ENCODE measurements around the gene FPGS.
"Not testable (repeated sequence)": the region's sequence is repeated elsewhere in the genome, so short reads cannot be mapped to it uniquely, and the experiment has no call there.

The FPGS gene

DNA sequence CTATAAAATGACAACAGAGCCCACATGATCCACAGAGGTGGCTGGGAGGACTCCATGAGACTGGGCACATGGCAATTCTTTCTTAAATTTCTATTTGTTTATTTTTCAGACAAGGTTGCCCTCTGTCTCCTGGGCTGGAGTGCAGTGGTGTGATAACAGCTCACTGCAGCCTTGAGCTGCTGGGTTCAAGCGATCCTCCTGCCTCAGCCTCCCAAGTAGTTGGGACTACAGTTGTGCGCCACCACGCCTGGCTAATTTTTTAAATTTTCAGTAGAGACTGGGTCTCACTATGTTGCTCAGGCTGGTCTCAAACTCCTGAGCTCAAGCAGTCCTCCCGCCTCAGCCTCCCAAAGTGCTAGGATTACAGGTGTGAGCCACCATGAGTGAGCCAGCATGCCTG, 42.9 kb downstream of the FPGS start:
- FAIRE-seq = not testable (repeated sequence)

DNA sequence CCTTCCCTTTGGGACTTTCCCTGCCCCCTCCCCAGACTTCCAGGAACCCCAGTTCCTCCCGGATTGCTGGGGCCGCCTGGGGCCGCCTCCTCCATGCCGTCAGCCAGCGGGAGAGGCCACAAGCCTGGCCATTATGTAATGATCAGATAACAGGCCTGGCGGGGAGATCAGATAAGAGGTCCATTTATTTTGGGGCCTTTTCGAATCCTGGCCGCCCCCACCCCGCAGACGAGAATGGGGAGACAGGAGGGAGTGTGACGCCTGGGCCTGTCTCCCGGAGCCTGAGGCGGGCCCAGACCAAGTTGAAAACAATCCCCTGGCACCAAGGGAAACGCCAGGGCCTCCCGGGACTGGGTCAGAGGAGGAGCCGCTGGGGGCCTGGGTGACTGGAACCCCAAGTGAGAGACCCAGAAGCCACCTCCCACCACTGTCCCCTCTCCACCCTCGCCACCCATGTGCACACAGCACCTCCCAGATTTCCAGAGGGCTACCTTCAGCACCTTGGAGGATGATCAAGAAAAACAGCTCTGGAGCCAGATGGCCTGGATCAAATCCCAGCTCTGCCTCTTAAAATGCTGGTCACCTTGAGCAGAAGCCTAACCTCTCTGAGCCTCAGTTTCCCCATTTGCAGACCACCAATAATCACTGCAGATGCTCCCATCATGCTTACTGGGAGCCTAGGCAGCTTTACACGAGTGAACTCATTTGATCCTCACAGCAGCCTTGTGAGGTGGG, 43.9 kb downstream of the FPGS start:
- no peak for FAIRE-seq

DNA sequence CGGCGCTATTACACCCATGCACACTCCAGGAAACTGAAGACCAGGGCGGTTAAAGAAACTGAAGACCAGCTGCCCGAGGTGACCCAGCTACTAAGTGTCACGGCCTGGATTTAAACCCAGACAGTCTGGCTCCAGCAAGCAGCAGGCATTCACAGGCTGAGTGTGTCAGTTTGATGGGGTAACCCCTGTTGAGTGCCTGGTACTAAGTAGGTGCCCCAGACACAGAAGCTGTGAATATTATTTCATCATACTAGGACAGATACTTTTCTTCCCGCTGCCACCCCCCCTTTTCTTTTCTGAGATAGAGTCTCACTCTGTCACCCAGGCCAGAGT, 44.5 kb downstream of the FPGS start:
- no peak for FAIRE-seq

DNA sequence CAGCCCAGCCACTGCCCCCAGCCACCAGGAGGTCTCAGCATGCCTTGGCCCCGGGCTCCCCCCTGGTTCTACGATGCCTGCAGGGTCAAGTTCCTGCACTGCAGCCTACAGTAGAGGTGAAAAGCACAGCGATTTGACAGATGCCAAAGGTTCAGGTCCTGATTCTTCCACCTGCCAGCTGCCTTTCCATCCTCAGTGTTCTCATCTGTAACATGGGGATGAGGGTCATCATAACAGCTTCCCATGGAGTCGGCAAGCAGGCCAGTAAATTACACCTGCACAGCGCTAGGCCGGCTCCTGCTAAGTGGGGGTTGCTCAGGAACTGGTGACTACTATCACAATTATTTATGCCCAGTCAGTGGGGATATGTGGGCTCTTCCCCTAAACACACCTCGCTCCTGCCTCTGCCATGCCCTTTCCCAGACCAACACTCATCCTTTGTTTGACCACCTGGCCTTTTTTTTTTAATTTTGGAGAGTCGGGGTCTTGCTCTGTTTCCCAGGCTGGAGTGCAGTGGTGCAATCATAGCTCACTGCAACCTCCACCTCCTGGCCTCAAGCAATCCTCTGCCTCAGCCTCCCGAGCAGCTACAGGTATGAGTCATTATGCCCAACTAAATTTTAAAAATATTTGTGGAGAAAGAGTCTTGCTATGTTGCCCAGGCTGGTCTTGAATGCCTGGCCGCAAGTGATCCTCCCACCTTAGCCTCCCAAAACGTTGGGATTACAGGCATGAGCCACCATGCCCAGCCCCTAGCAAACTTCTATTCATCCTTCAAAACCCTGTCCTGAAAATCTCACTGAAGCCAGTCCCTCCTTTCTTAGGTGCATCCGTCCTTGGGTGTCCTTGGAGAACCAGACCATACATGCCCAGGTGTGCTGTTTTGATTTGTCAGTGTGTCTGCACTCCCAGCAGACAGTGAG, 45.4 kb downstream of the FPGS start:
- FAIRE-seq = no peak

DNA sequence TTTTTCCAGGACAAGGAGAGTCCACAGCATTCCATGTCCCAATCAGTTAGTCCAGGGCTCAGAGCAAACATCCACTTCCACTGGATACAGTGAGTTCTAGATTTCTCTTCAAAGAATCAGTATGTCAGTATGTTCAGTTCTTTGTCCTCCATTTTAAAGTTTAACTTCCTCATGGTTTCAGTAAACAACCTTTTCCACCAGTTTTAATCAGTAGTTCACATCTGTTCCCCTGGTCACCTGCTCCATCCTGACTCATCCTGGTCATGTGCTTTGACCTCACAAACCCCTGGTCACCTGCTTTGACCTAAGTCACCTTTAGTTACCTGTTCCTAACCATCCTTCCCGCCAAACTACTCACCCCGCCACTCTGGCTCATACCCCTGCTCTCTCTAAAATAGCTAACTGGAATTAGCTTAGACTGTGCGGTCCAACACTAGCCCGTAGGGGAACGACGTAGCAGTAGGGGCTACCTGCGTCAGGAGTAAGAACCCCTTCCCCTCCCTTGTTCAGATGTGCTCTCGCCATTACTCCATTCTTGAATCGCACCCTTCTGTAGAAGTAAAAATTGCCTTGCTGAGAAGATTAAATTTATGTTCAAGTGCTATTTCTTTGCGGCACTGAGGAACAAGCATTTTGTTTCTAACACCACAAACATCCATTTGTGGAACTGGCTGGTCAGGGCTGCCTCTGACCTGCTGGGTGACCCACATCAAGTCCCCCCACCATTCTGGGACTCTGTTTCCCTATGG, 46.2 kb downstream of the FPGS start:
- FAIRE-seq = no peak

DNA sequence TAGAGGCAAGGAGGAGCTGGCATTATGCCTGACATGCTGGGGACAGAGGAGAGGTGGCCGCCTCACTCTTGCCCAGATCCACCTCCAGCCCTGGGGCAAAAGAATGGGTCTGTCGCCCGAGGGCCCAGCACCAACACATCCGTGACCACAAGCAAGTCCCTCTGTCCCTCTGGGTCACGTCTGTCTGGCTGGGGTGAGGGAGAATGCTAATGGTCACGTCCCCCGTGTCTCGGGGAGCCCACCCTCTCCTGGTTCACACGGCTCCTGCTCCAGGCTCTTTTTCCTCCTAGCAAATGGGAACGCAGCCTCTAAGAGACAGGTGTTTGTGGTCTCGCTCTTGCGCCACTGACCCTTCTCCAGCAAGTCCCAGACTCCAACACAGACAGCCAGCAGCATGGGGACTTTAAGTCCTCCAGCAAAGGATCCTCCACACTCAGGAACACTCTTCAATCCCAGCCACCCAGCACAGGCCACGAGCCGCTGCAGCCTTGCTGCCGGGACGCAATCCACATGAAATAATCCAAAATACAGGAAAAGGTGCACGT, 47.7 kb downstream of the FPGS start:
- no peak for FAIRE-seq

DNA sequence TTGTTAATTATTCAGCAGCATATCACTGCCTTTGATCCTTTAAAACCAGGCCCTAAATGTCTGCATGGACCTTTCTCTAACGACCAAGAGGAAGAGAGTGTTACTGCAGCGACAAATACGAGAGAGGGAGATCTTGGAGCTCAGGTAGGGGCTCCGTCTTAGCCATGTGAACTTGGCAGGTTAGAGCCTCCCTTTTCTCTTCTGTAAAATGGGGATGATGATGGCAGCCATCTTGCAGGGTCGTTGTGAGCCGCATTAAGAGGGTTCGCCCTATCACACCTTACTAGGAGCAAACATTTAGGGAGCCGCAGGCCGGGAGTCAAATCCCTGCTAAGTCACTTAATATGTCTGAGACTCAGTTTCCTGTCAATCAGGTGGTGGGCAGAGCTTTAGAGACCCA, 50.1 kb downstream of the FPGS start:
- no peak for FAIRE-seq

DNA sequence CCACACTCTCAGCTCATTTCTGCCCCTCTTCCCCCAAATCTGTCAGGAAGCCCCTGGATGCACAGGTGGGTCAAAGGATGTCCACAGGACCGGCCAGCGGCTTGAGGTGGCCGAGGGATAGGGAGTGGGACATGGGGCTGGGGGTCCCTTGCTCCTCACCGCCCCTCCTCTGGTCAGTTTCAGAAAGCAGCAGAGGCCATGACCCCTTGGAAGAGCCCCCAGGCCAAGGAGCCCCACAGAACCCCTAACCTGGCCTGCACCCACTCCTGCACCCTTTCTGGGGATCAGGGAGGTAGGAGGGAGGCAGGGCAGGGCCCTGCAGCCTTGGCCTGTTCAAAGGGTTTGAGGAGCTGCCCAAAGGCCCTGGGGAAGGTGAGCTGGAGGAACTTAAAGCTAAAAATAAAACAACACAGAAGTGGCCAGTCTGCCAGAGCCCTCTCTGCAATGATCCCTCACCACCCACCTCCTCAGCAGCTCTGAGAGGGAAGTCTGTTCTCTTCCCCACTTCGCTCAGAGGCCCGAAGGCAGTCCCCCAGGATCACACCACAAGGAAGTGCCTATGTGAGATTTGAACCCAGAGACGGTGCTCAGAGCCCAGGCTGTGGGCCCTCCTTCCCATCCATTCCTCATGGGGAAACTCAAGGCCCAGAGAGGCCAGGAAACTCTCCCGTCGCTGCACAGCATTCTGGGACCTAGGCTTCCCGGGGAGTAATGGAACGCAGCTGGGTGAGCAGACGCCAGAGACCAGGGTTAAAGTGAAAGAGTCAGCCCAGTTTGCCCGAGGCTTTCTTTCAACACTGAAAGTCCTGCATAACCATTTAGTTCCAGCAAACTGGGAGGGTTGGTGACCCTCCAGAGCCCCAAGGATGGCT, 50.9 kb downstream of the FPGS start:
- FAIRE-seq = no peak

DNA sequence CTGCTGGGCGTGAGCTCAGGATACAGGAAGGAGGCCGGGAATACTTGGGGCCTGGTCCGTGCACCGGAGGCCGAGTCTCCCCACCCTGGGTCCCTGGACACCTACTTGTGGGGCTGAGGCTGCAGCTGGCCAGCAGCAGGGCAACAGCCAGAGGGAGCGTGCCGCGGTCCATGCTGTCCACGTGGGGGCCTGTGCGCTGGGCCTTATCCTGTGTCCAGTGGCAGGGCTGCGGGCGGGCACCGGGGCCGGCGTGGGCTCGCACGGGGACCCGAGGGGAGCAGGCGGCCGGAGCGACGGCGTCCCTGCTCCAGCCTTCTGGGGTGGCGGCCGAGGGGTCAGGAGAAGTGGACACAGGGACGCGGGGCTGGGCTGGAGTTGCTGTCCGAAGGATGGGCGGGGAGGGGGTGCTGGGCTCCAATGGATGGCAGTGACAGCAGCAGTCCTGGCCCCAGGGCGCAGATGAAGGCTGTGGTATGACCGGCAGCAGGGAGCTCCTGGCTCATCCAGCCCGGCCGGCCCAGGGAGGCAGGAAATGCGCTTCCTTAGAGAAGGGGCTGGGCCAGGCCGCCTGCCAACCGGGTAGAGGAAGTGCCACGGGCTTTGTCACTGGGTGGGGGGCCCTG, 51.6 kb downstream of the FPGS start, which contains the start of gene ENG:
TSS of gene ENG (minus strand) at position 475 of the 623 bp plus-strand sequence. CDS start at position 172, 303 bp downstream.
- no peak for FAIRE-seq

DNA sequence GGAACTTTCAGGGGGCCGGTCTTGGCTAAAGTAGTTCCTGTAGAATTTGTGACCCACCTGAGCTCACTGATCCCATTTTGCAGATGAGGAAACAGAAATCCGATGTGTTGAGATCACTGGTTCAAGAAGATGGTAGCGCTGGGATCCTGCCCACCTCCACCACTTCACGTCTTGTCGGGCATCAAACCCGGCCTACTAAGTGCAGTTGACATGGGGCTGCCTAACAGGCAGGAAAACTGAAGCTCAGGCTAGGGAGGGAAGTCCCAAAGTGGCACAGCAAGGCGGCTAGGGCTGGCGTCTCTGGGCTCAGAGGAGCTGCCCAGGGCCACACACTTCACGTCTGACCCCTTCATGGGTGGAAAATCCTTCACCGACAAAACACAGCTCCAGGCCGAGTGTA, 52.3 kb downstream of the FPGS start:
- no peak for FAIRE-seq

DNA sequence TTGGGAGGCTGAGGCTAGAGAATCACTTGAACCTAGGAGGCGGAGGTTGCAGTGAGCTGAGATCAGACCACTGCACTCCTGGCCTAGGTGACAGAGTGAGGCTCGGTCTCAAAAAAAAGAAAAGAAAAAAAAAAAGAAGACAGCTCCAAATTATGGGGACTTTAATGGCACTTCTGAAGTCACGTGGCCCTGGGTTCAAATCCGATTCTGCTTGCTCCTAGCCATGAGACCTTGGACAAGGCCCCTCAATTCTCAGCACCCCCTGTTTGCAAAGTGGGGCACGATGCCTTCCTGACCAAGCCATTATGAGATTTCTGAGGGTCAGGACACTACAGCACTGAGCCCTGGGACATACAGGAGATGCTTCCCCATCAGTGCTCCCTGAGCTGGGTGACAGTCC, 52.8 kb downstream of the FPGS start:
- no peak for FAIRE-seq

DNA sequence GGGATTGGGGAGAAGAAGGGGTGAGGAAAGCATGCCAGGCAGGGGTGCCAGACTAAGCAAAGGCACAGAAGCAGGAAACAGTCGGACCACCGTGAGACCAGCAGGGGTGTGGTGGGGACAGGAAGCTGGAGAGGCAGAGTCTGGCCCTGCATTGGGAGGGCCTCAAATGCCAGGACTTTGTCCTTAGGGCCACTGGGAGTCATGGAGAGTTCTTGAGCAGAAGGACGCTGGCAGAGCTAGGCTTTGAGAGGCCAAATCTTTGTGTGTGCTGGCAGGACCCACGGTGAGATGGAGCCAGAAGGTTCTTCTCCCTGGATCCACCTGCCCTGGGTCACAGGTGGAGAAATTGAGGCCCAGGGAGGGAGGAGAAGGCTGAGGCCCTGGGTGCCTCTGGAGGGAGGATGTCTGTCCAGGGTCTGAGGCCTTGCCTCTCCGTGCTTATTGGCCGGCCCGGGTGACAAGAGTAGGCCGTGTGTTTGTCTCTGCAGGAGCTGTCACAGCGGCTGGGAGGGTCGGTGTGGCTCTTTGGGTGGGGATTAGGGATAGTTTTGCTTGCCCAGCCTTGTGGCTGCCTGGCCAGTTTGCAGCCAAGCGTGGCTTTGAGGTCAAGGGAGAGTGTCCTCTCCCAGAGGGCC, 53.5 kb downstream of the FPGS start:
- FAIRE-seq = no peak

DNA sequence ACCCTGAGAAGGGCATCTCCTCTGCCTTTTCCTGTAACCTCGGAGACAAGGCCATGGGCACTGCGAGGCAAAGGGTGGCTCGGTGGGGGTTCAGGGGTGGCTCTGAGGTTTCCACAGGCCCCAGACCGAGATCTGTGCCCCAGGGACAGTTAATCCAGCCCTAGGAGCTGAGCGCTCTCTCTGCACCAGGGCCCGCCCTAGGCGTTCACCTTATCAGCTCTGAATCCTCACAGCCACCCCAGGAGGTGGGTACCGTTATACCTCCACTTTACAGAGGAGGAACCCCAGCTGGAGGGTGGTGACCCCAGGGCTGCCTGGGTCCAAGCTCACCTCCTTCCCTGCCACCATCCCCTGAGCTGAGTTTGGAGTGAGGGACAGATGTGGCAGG, 54.0 kb downstream of the FPGS start:
- no peak for FAIRE-seq

DNA sequence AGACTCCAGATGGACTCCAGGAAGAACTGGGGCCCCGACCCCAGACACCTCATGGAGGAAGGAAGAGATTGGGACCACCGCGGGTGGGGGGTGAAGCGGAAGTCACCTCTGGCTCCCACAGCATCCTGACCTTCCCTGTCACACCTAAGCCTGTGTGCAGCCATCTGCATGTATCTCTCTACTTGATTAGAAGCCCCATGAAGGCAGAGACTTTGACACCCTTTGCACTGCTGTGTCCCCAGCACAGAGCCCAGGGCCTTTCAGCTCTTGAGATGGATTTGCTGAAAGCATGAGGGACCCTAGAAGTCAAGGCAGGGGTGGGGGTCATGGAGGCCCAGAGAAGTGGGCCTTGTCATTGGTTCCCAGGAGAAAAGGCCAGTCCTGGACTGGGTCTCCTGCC, 54.6 kb downstream of the FPGS start:
- no peak for FAIRE-seq

DNA sequence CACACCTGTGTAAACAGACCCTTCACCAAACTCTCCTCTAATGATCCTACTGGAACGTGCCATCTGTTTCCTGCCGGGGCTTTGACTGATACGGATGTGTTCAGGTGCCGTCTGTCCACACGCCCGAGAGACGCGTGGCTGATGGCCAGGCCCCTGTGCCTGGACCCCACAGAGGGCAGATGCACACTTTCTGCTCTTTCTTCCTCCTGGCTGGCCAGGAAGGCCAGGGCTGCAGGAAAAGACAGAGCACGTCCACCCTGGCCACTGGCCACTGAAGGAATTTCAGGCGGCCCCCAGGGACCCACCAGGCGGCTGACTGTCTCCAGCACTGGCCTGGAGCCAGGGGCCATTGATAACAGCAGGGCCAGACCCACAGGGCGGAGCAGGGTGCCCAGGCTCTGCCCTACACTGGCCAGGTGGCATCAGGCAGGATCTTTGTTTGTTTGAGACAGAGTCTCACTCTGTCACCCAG, 55.4 kb downstream of the FPGS start:
- no peak for FAIRE-seq

DNA sequence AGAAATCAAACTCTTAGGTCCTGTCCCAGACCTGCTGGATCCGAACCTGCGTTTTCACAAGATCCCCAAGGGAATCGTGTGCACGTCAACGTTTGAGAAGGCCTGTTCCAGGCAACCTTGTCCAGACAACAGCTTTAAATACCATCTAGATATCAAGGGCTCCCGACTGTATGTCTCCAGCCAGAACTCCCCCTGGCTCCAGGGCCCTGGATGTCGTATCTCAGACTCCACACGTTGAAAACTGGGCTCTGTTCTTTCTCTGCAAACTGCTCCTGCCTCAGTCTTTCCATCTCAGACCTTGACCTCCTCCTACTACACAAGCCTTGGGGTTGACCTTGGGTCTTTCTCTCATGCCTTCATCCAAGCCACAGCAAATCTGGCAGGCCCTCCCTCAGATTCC, 57.6 kb downstream of the FPGS start:
- FAIRE-seq = no peak

DNA sequence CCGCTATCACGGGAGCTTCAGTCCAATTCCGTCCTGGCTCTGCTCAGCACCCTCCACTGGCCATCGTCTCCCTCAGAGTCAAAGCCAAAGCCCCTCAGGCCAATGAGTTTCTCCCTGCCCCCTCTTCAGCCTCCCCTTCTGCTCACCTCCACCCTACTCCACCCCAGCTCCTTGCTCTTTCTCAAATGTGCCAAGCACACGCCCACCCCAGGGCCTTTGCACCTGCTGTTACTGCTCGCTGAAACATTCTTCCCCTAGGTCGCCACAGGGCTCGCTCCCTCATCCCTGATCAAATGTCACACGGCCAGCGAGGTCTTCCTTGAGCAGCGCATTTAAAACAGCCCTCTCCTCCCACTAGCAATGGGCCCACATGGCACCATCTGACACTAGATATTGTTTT, 58.1 kb downstream of the FPGS start:
- FAIRE-seq = no peak

DNA sequence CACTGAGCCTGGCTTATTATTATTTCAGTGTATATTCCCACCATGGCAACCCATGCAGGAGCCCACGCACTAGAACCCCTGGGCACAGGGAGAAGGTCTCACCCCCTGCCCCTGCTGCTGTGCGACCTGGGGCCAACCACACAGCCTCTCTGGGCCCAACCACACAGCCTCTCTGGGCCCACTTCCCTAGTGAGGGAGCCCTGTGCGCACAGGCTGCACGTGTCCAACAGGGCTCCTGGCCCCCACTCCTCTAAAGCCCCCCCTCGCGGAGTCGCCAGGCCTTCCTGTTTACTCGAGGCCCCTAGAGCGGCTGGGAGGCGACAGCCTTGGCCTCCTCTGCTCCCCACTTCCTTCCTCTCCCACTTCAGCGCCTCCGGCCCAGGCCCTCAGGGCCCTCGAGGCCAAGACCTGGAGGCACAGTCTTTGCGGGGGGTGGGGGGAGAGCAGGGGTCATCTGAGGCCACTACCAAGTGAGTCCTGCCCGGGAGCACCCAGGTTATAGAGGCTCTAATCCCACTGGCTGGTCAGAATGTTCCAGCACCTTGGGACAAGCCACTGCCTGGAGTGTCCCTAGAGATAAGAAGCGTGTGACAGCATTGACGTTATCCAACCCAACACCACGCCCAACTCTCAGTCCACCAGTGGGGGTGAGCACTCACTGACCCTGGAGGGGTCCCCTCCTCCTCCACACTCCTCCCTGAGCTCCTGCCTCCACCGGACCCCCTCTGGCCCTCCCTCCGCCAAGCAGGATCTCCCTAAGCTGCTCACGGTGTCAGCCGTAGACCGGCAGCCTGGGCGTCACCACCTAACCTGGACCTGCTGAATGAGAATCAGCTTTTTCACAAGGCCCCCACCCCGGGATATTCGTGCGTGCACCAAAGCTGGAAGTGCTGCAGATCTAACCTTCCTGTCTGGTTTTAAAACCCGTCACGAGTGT, 59.7 kb downstream of the FPGS start:
- FAIRE-seq = no peak

DNA sequence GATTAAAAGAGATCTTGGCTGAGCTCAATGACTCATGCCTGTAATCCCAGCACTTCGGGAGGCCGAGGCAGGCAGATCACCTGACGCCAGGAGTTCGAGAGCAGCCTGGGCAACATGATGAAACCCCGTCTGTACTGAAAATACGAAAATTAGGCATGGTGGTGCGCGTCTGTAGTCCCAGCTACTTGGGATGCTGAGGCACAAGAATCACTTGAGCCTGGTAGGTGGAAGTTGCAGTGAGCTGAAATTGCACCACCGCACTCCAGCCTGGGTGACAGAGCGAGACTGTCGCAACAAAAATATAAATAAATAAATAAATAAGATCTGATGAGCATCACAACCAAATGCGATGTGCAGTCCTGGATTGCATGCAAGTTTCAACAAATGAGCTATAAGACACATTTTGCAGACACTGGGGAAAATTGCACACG, 60.5 kb downstream of the FPGS start:
- FAIRE-seq = no peak

Measured in colon (tissue), 2 donors.